Hematopoietic multipotent progenitor cell treated with erythropoietin and hydrocortisone succinate and interleukin-3 and kit ligand, for 6 days (in vitro differentiated cells): ENCODE results near the gene ANTXR1.

ENCODE experiments used
- DNase-seq: peaks from one replicate; pipeline ENCODE4 v3.0.0-alpha.2; 2015

ANTXR1 gene

DNA sequence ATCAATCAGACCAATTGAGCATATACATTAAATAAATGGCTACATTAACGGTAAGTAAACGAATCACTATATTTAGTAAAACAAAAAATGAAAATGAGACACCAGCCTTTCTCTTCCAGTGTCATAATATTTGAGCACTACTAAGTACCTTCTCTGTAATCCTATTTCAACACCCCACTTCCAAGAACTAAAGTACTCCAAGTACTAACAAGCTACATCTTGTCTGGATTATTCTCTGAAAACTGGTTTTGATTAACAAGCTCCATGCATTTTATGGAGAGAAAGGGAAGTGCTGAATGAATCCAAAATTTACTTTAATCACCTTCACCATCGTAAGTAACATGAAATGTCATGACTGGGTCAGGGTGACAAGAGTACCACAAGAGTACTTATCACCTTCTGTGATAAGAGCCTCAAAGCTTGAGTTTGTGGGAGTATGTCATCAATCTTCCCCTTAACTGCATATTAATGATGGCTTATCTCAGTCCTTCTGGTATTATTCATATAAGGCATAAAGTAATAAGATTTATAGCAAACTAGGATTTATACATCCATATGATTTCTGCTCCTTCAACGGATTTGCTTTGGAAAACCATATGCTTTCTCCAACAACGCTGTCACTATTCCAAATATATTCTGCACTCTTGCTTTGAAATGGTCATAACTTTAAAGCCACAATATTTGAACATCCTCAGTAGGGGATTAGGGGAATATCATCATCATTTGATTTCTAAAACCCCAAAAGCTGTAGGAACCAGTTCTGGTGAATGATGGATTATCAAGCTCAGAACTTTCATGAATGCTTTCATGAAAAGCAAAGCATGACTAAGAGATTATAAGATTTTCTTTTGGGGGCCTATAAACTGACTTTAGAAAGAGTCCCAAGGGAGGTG is 127.0 kb downstream of the ANTXR1 start:
- no peak for DNase-seq

DNA sequence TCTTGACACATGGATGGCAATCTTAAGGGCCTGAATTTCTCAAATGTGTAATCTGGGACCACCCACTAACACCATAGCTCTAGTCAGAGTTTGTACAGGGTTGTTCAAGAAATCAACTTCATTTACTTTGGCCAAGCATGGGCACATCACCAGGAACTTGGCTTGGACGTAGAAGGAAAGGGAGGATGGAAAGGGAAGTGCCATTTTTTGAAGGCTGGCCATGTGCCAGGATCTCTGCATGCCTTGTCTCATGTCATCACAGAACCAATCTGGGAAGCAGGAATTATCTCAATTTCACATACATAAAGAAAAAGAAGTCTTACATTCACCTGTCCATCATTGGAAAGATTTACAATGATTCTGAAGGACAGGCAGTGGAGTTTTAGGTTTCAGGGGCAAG is 128.1 kb downstream of the ANTXR1 start:
- no peak for DNase-seq

DNA sequence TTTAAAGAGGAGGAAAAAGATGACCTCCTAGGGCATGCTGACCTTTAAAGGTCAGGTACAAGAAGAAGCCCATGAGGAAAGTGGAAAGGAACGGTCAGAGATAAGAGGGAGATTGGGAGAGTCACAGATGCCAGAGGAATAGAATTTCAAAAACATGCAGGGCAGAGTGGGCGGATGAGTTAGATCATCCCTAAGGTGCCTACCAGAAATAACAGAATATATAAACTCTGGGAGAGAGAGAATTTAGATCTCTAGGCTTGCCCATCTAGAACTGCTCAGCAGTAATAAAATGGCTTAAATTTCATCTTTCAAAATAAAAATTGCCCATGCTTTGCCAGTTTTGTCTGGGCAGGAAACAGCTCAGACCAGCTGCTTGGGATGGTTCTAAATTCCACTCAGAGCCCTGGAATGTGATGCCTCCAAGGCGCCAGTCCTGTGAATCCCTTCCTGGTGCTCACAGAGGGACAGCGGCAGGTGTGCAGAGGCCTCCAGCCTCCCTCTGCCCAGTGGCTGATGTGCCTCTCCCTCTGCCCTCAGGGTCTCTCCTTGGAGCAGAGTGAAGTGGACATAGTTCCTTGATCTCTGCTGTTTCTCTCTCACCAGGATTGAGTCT is 130.9 kb downstream of the ANTXR1 start:
- no peak for DNase-seq

DNA sequence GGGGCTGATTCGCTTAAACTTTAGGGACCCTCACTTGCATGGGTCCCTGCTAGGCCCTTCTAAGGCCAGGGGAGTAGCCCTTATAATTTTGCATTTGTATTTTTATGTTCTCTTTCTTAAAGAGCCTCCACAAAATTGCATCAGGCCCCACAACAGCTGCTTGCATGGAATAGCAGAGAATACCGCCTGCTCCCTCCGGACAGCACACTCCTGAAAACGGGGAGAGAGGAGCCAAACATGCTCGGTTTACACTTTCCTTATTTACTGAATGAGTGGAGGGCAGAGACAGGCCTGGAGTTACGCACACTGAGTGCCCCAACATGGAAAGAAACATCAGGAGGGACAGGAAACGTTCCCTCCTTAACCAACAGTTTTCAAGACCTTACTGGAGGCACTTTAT is 132.2 kb downstream of the ANTXR1 start:
- no peak for DNase-seq

DNA sequence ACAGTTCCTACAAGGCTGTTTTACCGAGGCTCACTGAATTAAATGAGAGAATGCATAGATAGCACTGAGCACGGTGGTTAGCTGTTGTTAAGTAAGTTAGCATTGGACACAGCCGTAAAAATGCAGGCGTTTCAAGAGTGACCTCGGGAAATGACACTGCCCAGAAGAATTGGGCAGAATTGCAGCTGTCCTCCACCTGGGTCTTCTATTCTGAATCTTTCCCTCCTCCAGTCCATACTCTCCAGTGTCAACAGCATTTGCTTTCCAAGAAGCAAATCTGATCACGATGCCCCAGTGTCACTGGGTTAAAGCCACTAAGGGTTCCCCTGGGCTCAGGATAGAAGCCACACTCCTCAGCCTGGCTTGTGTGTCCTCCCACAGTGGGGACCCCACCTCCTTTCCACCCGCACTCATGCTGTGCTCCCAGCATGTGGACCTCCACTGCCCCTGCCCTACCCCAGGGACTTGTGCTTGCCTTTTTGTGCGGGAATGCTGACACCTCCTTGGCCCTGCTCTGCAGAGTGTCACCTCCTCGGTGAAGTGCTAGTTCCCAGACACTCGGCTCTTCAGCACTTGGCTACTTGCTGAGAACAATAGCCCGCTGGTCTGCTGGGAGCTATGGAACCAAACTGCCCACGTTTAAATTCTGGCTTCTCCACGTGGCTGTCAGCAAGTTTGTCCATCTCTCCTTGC is 135.0 kb downstream of the ANTXR1 start:
- no peak for DNase-seq

DNA sequence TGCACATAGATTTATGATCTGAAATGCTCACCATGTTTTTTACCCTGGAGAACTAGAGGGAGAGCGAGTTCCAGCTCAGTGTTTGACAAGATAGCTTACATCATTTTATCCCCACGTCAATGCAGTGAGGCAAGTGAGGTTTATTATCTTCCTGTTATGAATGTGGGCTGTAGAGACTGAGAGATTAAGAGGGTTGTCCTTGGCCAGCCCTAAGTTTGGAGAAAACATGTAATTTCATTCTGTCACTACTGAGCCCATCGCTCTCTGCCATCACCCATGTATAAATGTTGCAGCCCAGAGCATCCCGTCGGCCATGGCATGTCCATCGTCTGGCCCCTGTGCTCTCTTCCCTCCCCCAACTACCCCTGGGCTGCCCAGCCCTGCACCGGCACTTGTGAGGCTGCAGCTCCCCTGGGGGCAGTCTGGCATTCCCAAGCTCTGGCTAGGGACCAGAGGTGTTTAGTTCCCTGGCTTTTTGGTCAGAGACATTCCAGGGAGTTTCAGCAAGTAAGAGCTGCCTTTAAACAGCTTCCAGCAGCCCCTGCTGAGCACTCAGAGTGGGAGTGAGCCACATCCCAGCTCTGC is 136.7 kb downstream of the ANTXR1 start:
- no peak for DNase-seq

DNA sequence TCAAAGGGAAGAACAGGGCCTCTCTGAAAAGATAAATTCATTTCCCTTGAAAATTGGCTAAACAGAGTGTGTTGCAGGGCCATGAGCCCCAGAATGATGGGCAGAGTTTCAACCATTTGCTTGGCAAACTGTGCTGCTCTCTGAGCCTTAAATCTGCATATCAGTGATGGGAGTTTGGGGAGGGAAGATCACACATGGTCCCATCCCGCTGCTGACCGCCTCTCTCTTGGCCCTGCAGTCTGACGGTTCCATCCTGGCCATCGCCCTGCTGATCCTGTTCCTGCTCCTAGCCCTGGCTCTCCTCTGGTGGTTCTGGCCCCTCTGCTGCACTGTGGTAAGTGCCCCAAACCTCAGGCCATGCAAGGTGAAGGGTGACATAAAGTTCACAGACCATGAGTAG is 139.0 kb downstream of the ANTXR1 start:
- no peak for DNase-seq

DNA sequence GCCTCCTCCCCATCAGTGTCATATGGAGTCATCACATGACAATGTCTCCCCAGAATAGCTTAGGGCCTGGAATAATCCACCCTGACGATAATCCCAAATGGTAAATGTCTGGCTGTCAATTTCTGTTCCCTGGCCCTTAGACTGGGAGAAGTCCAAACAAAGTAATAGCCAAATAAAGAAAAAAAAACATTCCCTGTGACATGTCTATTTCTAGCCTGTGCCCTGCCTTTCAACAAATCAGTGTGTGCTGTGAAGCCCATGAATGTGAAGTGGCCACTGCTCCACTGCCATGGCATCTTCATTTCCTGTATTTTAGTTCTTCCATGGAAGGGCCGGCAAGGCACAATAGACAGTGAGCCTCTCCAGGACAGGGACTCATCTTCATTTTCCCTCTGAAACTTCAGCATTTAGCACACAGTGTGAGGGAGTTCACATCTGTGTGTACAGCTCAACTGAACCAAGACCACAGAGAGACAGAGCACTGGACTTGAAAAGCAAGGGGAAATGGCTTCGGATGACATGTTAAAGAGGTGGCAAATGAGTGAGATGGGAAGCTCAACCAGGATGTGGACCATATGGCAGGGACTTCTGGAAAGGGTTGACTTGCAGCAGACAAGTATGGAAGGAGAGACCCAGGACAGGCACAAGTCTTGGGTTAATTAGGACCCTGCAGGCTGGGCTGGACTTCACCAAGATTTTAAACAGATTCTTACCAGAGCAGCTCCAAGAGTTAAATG is 140.0 kb downstream of the ANTXR1 start:
- no peak for DNase-seq

DNA sequence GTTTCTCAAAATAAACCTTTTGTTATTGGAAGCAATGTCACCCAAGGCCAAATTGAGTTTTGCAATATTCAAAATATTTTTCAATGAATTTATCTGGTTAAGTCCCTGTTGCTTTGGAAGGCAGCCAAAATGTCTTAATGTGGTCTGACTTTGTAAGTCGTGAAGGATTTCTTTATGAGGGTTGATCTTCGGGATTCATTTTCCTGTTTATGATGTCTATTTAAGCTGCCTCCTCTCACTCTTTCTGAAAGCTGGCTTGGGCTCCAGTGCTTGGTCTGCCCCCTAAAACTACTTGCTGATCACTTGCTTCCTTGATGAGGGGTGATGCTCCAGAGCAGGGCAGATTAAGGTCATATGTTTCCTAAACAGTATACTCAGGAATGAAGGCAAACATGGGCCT is 141.1 kb downstream of the ANTXR1 start:
- peak; percentile 18 for DNase-seq

DNA sequence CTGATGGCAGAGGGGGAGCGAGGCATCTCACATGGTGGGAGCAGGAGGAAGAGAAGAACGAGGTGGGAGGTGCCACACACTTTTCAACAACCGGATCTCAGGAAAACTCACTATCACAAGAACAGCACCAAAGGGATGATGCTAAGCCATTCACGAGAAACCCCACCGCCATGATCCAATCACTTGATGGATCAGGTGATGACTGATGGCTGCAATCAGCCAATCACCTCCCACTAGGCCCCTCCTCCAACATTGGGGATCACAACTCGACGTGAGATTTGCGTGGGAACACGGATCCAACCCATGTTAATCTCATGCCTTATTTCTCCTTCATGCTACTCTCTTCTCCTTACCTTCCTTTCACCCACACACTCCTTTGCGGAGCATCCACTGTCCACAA is 143.6 kb downstream of the ANTXR1 start:
- DNase-seq: no peak

DNA sequence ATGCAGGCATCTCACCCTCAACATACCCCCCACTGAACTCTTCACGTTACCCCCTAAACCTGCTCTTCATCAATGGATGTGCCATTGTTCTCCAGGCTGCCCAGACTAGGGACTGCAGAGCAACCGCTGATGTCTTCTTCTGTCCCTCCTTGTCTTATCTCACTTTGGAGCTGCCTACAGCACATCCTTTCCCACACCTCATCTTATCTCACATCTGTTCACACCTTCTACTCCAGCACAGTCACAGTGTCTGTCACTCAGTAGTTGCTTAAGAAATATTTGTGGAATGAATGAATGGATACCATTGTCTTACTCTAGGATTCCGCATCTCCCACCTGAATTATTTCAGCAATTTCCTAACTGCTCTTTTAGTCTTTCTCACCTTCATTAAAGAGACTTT is 144.5 kb downstream of the ANTXR1 start:
- DNase-seq: no peak

DNA sequence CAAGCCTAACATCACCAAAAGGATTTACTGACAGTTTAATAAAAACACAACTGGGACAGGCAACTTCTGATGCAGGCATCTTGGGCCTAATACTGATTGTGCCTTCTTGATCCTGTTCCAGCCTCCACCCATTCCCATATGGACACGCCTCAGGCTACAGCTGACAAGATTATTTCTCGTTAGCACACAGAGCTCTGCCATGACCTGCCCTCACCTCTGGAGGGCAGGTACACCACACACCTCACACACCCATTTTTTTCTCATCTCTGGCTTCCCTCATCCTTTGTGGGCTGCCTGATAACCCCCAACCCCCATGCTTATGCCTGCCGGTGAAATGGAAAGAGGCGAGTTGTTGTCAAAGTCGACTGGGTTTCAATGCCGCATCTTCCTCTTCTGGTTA is 147.0 kb downstream of the ANTXR1 start:
- peak; percentile 8 for DNase-seq

DNA sequence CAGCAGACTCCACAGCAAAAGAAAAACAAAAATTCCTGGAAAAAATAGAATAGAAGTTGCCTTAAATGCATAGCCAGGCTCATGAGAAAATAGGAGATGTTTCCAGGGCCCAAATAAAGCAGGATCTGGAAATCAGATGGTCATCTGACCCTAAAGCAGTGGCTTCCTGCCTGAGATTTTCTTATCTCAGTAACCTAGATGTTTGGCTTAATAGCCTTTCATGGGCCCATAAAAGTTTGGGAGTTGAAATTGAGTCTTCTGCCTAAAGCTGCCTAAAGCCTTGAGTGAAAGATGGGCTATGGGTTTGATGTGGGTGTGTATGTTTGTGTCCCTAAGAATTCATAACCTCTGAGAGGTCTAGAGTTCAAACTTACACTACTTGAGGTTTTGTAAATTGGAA is 149.1 kb downstream of the ANTXR1 start:
- DNase-seq: no peak

DNA sequence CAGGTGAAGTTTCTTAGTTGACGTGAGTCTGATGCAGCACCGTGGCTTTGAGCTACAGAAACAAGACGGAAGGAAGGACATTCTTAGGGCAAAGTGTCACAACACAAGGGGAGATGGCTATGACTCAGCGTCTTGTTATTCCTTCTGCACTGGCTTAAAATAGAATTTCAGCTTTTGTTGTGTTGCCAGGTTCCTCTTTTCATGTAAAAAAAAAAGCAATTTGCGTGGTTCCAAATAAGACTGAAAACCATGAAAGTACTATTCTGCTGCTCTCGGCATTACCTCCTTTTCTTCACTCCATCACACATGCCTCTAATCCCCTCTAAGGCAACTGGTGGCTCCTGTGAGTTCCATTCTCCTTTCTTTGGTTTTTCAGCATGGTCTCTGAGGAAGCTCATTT is 150.1 kb downstream of the ANTXR1 start:
- peak; percentile 77 for DNase-seq

DNA sequence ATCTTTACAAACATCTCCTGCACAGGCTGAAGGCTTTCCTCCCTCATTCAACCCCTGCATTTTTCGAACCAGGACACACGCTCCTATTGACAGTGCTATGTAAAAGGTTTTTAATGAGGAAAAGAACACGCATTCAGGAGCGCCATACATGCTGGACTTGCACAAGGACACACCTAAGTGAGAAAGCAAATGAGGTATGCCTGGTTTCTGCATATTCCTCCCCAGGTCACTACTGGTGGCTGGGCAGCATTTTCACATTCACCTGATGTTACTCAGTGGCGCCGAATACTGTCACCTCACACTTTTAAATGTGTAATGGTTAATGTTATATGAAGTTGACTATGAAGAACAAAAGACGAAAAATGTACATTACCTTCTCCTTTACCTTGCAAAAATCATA is 150.6 kb downstream of the ANTXR1 start:
- DNase-seq: no peak

DNA sequence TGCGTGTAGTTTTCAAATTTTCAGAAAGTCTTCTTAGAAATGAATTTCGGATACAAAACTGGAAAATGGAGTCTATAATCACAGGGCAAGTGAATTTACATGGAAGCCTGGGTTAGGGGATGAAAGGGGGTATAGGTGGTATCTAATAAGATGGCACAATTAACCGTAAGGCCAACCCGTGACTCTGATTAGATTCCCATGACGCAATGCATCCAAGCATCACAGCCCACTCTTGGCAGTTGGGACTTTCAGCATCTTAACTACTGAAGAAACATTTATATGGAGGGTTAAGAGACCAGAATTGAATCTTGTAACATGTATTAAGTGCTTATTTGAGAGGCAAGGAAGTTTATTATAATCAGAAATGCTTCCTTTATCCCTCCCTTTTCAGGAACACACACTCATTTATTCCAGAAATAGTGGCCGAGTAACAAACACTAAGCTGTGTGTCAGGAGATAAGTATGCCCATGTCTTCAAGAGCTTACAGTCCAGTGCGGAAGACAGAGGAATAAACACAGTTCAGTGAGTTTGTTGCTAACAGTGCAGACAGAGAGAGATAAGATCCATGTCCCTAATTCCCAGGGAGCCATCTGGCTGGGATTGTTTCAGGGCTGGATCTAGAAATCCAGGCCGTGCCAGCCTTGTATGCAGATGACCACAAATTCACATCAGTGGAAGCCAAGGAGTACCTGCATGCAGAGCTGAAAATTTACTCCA is 151.2 kb downstream of the ANTXR1 start:
- DNase-seq: no peak

DNA sequence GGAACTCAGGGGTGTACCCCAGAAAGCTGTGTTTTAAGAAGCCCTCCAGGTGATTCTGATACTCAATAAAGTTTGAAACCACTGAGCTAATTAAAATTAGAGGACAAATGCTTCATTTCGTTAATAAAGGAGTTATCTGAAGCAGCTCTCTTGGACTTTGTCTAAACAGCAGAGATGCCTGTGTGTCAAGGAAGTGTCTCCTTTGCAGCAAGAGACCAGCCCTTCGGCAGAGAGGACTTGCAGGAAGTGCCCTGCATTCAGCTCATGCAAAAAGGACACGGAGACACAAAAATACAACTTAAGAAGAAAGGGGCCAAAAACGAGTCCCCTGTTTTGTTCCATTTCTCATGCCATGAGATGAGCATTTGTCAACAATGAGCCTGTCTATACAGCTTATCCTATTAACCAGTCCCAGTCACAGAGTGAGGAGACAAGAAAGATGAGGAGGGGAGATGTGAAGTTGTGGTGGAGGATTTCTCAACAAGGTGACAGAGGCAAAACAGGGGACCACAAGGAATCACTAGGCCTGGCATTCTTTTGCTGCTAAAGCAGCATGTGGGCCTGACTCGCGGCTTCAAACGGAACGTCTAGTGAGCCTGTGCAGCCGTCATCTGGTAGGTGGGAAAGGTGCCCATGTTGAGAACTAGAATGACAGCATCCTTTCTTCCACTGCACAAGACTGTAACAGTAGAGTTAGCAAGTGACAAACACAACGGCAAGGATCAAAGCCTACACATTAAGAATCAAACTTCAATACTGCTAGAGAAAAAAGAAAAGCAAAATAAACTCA is 152.3 kb downstream of the ANTXR1 start:
- DNase-seq: no peak

DNA sequence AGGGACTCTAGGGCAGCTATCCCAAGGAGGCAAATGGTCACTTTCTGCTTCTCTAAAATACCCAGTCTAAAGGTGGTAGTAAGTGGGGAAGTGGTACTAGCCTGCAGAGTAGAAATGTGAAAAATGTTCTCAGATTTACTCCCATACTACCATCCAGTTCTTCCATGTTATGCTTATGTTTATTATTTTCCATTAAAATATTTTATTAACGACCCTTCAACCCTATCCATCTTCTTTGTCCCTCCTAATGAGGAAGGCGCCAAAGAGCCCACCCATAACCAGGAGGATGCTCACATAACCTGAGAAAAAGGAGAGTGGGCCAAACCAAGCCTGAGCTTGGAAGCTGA is 153.5 kb downstream of the ANTXR1 start:
- no peak for DNase-seq

DNA sequence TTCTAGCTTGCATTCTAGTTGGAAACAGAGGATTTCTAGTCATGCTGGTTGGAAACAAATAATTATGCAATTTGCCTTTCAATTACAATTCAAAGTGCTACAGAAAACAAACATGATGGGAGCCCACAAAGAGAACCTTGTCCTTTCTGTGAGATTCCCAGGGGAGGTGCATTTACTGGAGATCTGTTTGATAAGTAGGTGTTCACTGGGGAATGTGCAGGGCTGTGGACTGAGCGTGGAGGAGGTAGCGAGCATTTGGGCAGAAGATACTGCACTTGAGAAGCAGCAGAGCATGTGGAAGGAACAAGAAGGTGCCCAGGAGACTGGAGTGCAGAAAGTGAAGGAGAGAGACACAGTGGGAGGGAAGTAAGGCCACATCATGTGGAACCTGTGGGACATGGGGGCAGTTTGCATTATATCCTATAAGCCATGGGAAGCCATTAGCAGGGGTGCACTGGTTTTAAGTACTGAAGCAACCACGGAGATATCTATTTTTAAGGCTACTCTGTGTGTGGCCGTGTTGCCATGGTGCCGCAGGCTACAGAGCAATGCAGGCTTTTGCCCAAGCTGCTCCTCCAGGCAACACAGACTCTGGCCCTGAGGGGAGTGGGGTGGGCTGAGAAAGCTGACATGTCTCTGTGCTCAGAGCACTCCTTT is 154.0 kb downstream of the ANTXR1 start:
- DNase-seq: no peak

DNA sequence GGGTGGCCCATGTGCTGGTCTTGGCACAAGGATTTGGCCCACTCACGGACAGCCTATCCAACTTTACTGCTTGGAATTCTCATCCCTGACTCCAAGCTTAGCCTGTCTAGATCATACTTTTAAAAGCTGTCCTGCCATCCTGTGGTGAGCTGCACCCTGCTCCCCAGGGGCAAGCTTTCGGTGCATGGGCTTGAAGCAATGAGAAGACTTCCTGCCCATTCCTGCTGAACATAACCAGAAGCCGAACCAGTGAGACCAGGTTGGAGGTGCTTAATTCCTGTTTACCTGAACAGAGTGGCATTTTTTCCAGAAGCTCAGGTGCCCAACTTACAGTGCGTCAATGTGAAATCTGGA is 154.5 kb downstream of the ANTXR1 start:
- no peak for DNase-seq
